Uterus (tissue), 2 donors: Measurements from ENCODE around the gene ADGRD1.

ENCODE experiments used
- POLR2A ChIP-seq, 2 donors: fragments of 450-650 bp; IDR thresholded peaks; one replicate each; pipeline ENCODE4 v1.6.1; 2016; ENCODE audit warnings: antibody characterized with exemption in 2 of 2, mild to moderate bottlenecking in 1 of 2, moderate library complexity in 1 of 2
- TF ChIP-seq, protein P1 (sequence below), 4 experiments: fragments of 200-600 bp in 2 of 4; fragments of 450-650 bp in 2 of 4; sonication (generic) in 2 of 4; IDR thresholded peaks; one replicate each; pipeline ENCODE4 v1.5.1; 2016 to 2019; ENCODE audit warnings: antibody characterized with exemption in 4 of 4, mild to moderate bottlenecking in 2 of 4, moderate library complexity in 1 of 4

DNA sequence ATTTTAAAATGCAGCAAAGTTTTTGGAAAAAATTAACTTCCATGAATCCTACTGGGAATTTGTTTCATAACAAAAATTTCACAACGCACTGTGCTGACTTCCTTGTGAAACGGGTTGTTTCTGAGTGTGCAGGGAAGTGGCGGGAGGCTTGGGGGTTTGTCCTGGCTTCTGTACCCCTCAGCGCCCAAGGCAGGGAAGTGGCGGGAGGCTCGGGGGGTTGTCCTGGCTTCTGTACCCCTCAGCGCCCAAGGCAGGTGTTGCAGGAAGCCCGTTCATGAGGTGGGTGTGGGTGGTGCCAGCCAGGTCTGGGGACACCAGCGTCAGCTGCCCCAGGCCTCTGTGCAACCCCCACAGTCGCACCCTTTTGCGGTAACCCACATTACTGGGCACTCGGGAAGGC is 25.1 kb downstream of the ADGRD1 start:
- TF ChIP-seq, protein P1, sequence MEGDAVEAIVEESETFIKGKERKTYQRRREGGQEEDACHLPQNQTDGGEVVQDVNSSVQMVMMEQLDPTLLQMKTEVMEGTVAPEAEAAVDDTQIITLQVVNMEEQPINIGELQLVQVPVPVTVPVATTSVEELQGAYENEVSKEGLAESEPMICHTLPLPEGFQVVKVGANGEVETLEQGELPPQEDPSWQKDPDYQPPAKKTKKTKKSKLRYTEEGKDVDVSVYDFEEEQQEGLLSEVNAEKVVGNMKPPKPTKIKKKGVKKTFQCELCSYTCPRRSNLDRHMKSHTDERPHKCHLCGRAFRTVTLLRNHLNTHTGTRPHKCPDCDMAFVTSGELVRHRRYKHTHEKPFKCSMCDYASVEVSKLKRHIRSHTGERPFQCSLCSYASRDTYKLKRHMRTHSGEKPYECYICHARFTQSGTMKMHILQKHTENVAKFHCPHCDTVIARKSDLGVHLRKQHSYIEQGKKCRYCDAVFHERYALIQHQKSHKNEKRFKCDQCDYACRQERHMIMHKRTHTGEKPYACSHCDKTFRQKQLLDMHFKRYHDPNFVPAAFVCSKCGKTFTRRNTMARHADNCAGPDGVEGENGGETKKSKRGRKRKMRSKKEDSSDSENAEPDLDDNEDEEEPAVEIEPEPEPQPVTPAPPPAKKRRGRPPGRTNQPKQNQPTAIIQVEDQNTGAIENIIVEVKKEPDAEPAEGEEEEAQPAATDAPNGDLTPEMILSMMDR (IDR thresholded peaks at IDR 0.05), result no peak
- TF ChIP-seq POLR2A (IDR thresholded peaks at IDR 0.05), result no peak
